Gastrocnemius medialis (tissue), 4 donors: ENCODE measurements around the gene GPR132.

Experiments used
- POLR2A ChIP-seq, 2 donors: fragments of 450-650 bp; IDR thresholded peaks; one replicate each; pipeline ENCODE4 v1.6.1; 2017; ENCODE audit warnings: antibody characterized with exemption in 2 of 2, mild to moderate bottlenecking in 2 of 2, moderate library complexity in 2 of 2
- TF ChIP-seq, protein P1 (sequence below), 5 experiments: fragments of 450-650 bp in 3 of 5; fragments of 200-600 bp in 2 of 5; sonication (generic) in 2 of 5; IDR thresholded peaks in 4 of 5; conservative IDR thresholded peaks in 1 of 5; 1 replicate in 4 of 5; 2 replicates in 1 of 5; pipeline ENCODE4 v1.5.1; 2016 to 2019; ENCODE audit warnings: antibody characterized with exemption in 5 of 5, mild to moderate bottlenecking in 3 of 5, moderate library complexity in 3 of 5

- TF ChIP-seq, protein P1, sequence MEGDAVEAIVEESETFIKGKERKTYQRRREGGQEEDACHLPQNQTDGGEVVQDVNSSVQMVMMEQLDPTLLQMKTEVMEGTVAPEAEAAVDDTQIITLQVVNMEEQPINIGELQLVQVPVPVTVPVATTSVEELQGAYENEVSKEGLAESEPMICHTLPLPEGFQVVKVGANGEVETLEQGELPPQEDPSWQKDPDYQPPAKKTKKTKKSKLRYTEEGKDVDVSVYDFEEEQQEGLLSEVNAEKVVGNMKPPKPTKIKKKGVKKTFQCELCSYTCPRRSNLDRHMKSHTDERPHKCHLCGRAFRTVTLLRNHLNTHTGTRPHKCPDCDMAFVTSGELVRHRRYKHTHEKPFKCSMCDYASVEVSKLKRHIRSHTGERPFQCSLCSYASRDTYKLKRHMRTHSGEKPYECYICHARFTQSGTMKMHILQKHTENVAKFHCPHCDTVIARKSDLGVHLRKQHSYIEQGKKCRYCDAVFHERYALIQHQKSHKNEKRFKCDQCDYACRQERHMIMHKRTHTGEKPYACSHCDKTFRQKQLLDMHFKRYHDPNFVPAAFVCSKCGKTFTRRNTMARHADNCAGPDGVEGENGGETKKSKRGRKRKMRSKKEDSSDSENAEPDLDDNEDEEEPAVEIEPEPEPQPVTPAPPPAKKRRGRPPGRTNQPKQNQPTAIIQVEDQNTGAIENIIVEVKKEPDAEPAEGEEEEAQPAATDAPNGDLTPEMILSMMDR (IDR thresholded peaks at IDR 0.05 in 4 of 5, conservative IDR thresholded peaks at IDR 0.05 in 1 of 5) = peak in 4 of 5 experiments; percentile 55 to 70 (median 68)
- TF ChIP-seq POLR2A (IDR thresholded peaks at IDR 0.05) = no peak
These were observed 21.6 kb upstream of the GPR132 start for GRCh38 chr14:105086833-105087307.
